ENCODE measurements around the gene CSNK2B. TPM values are rescaled to one million over a fixed set of nuclear protein-coding genes. Genes with fewer than 3 reads are reported as not detected.
A peak's percentile ranks its signal among the peaks of the same experiment; 100 is the strongest.

Gene CSNK2B
- total RNA-seq, 1 donor from 2014 or later = 126 TPM

DNA sequence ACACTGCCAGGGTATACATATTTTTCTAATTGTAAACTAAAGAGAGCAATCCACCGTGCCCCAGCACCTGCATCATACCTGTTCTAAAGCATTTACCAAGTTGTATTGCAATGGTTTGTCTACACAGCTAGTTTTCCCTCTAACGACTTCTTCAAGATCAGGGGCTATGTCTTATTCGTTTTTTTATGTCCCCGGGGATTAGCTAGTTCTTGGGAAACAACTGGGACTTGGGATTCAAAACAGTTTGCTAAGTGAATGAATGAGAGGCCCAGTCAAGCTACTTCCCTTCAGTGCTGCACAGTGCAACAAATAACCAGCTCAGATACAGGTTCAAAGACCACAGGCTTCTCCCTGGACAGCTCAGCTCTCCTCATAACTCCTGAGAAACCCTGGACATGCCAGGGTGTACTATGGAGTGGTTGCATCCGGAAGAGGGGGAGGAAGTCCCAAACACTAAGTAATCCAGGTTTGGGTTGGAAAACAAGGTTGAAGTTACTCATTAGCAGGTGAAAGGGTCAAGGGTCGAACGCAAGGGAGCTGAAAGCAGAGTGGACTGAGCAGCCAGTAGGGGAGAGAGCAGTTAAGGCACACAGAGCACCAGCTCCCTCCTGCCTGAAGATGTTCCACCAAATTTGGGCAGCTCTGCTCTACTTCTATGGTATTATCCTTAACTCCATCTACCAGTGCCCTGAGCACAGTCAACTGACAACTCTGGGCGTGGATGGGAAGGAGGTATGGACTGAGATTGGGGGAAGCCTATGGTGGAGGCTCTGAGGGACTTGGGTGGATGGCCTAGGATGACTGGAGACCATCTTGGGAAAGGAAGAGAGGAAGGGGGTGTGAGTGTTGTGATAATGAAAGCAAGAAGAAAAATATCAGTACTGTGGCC, 10.3 kb upstream of the CSNK2B start, which contains the start of gene APOM:
APOM (plus strand) TSS at position 546 of the 889 bp plus-strand sequence; CDS start at position 619, 73 bp downstream.
- peaks cover 25% of the 10 kb centered on the region for H3K4me1 ChIP-seq
- H3K9me3 ChIP-seq (ENCODE audit: low read depth) = no peaks in the 10 kb centered on the region
- Mint-ChIP-seq H3K27ac (no peak within 1 kb of the TSS), H3K27me3 (ENCODE audit: insufficient read depth, low read depth) (peaks cover 12% of the 10 kb centered on the region), H3K36me3 (peaks cover 26% of the 10 kb centered on the region), H3K4me3 (peak within 1 kb of the TSS; percentile 48), H3K9me3 (no peaks in the 10 kb centered on the region), H3K4me1 (peaks cover 50% of the 10 kb centered on the region)
- H3K4me3 ChIP-seq = no peak within 1 kb of the TSS
- peaks cover 59% of the 10 kb centered on the region for H3K79me2 ChIP-seq (ENCODE audit: low read depth)
- DNase-seq (ENCODE audit: low spot score) = no peak
- no peak for TF ChIP-seq EZH2phosphoT487 (IDR thresholded peaks at IDR 0.05)
- TF ChIP-seq CTCF (IDR thresholded peaks at IDR 0.05) = no peak
- TF ChIP-seq EZH2 (IDR thresholded peaks at IDR 0.05) = no peak
- H3K27ac ChIP-seq = no peak within 1 kb of the TSS
- peaks cover 5% of the 10 kb centered on the region for H3K36me3 ChIP-seq
- H2AFZ ChIP-seq (replicated peaks) = no peak within 1 kb of the TSS
- no peaks in the 10 kb centered on the region for H3K27me3 ChIP-seq
- peaks cover 43% of the 10 kb centered on the region for H3F3A ChIP-seq (ENCODE audit: low read depth)
- H3K4me2 ChIP-seq = no peak within 1 kb of the TSS
- H3K9ac ChIP-seq = no peak within 1 kb of the TSS
- H4K20me1 ChIP-seq (ENCODE audit: low read depth) = peaks cover 16% of the 10 kb centered on the region

DNA sequence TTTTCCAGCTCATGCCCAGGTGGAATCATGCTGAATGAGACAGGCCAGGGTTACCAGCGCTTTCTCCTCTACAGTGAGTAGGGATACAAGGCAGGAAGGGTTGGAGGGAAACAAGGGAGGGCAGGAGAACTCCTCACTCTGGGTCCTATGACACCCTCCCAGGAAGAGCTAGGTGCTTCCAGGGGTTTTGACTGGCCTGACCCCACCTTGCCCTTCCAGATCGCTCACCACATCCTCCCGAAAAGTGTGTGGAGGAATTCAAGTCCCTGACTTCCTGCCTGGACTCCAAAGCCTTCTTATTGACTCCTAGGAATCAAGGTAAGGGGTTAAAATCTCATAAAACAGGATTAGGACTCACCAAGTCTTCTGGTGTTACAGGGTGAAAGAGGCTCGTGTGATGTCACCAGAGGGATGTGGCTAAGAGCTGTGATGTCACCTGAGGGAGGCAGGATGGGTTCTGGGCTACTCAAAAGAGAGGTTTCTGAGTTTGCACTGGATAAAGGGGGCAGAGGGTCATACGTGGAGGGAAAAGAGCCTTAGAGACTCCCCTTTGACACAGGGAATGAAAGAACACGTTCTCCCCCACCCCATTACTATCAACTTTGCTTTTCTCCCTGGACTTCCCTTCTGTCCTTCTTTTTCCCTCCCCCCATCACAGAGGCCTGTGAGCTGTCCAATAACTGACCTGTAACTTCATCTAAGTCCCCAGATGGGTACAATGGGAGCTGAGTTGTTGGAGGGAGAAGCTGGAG, 8.3 kb upstream of the CSNK2B start:
- no peaks in the 10 kb centered on the region for H3K9me3 Mint-ChIP-seq
- no peak overlapping the region for H3K4me2 ChIP-seq
- no peak overlapping the region for H3K9ac ChIP-seq
- H3K79me2 ChIP-seq (ENCODE audit: low read depth) = peaks cover 50% of the 10 kb centered on the region
- H3K27ac Mint-ChIP-seq = no peak overlapping the region
- peak overlapping the region; percentile 92 for H3K4me3 Mint-ChIP-seq
- H2AFZ ChIP-seq (replicated peaks) = no peak overlapping the region
- H3K36me3 Mint-ChIP-seq = peaks cover 21% of the 10 kb centered on the region
- no peaks in the 10 kb centered on the region for H3K9me3 ChIP-seq (ENCODE audit: low read depth)
- no peak for TF ChIP-seq CTCF (IDR thresholded peaks at IDR 0.05)
- no peak for TF ChIP-seq EZH2phosphoT487 (IDR thresholded peaks at IDR 0.05)
- no peak for TF ChIP-seq EZH2 (IDR thresholded peaks at IDR 0.05)
- H3K4me1 Mint-ChIP-seq = peaks cover 50% of the 10 kb centered on the region
- H3K4me3 ChIP-seq = no peak overlapping the region
- peaks cover 10% of the 10 kb centered on the region for H4K20me1 ChIP-seq (ENCODE audit: low read depth)
- H3F3A ChIP-seq (ENCODE audit: low read depth) = peaks cover 39% of the 10 kb centered on the region
- no peak for DNase-seq (ENCODE audit: low spot score)
- no peak overlapping the region for H3K27ac ChIP-seq
- H3K4me1 ChIP-seq = peaks cover 19% of the 10 kb centered on the region
- H3K27me3 ChIP-seq = no peaks in the 10 kb centered on the region
- H3K27me3 Mint-ChIP-seq (ENCODE audit: insufficient read depth, low read depth) = peaks cover 6% of the 10 kb centered on the region
- H3K36me3 ChIP-seq = no peaks in the 10 kb centered on the region

GRCh38 chr6:31658158-31658688, 7.7 kb upstream of the CSNK2B start:
- Mint-ChIP-seq H3K36me3 (peaks cover 23% of the 10 kb centered on the region), H3K4me1 (peaks cover 50% of the 10 kb centered on the region)

More at GRCh38 chr6:31658158-31658688, 7.7 kb upstream of the CSNK2B start:
- TF ChIP-seq EZH2phosphoT487 (IDR thresholded peaks at IDR 0.05) = no peak
- no peak for TF ChIP-seq CTCF (IDR thresholded peaks at IDR 0.05)
- TF ChIP-seq EZH2 (IDR thresholded peaks at IDR 0.05) = no peak
- no peaks in the 10 kb centered on the region for H3K27me3 ChIP-seq
- Mint-ChIP-seq H3K9me3 (no peaks in the 10 kb centered on the region), H3K4me3 (peak overlapping the region; percentile 92), H3K27ac (peak overlapping the region; percentile 94), H3K27me3 (ENCODE audit: insufficient read depth, low read depth) (peaks cover 4% of the 10 kb centered on the region)
- H3K9me3 ChIP-seq (ENCODE audit: low read depth) = no peaks in the 10 kb centered on the region
- DNase-seq (ENCODE audit: low spot score) = no peak
- H4K20me1 ChIP-seq (ENCODE audit: low read depth) = peaks cover 10% of the 10 kb centered on the region
- H3K4me3 ChIP-seq = no peak overlapping the region
- no peak overlapping the region for H2AFZ ChIP-seq (replicated peaks)
- H3F3A ChIP-seq (ENCODE audit: low read depth) = peaks cover 36% of the 10 kb centered on the region
- H3K4me1 ChIP-seq = peaks cover 20% of the 10 kb centered on the region
- H3K4me2 ChIP-seq = peak overlapping the region; percentile 4
- no peaks in the 10 kb centered on the region for H3K36me3 ChIP-seq
- peaks cover 55% of the 10 kb centered on the region for H3K79me2 ChIP-seq (ENCODE audit: low read depth)
- no peak overlapping the region for H3K9ac ChIP-seq
- H3K27ac ChIP-seq = no peak overlapping the region
